Suprapubic skin (tissue), 4 donors: ENCODE measurements around the gene SYNE3.

ENCODE experiments used
- CTCF ChIP-seq, 2 donors: fragments of 200-600 bp in 1 of 2; fragments of 450-650 bp in 1 of 2; sonication (generic) in 1 of 2; IDR thresholded peaks; one replicate each; pipeline ENCODE4 v1.5.1; 2016 to 2019; ENCODE audit warnings: antibody characterized with exemption in 2 of 2, mild to moderate bottlenecking in 1 of 2, moderate library complexity in 1 of 2
- EP300 ChIP-seq: sonication (generic); formaldehyde crosslinking; IDR thresholded peaks from one replicate; pipeline ENCODE4 v1.6.1; 2017; ENCODE audit warnings: antibody characterized with exemption
- POLR2A ChIP-seq, 2 donors: fragments of 450-650 bp; IDR thresholded peaks; one replicate each; pipeline ENCODE4 v1.6.1; 2017; ENCODE audit warnings: antibody characterized with exemption in 2 of 2, mild to moderate bottlenecking in 2 of 2, moderate library complexity in 2 of 2
- POLR2AphosphoS5 ChIP-seq, 3 donors: sonication (generic); formaldehyde crosslinking; IDR thresholded peaks; one replicate each; pipeline ENCODE4 v1.6.1; 2017; ENCODE audit warnings: antibody characterized with exemption in 3 of 3

- no peak for TF ChIP-seq POLR2A (IDR thresholded peaks at IDR 0.05)
- no peak for TF ChIP-seq CTCF (IDR thresholded peaks at IDR 0.05)
- no peak for TF ChIP-seq POLR2AphosphoS5 (IDR thresholded peaks at IDR 0.05)
- TF ChIP-seq EP300: no peak
Measured at GRCh38 chr14:95540236-95540855, 23.9 kb upstream of the SYNE3 start.
